Gastrocnemius medialis (tissue), 4 donors: ENCODE measurements around the gene MYZAP. TPM values are rescaled to one million over a fixed set of nuclear protein-coding genes. Genes with fewer than 3 reads are reported as not detected.

Experiments
- ATAC-seq, 2 donors: fragments of 150-250 bp; one replicate each; pipeline ENCODE4 v1.9.1; 2016
- DNase-seq, 2 donors: peaks; one replicate each; pipeline ENCODE4 v3.0.0-alpha.2; 2019
- H3K27ac ChIP-seq, 4 donors: fragments of 200-600 bp; sonication (generic); 1 replicate in 1 of 4; 2 replicates in 3 of 4; pipeline ENCODE4 v1.5.1; 2016 to 2018; ENCODE audit warnings: mild to moderate bottlenecking in 2 of 4, moderate library complexity in 1 of 4
- H3K27me3 ChIP-seq, 3 donors: fragments of 200-600 bp; sonication (generic) in 2 of 3; 1 replicate in 1 of 3; 2 replicates in 2 of 3; pipeline versions ENCODE4 v1.5.1 to v1.6.0; 2016 to 2019; ENCODE audit warnings: mild to moderate bottlenecking in 1 of 3, moderate library complexity in 1 of 3
- H3K36me3 ChIP-seq, 2 donors: fragments of 200-600 bp; sonication (generic) in 1 of 2; one replicate each; pipeline ENCODE4 v1.5.1; 2017 to 2018
- H3K4me1 ChIP-seq, 2 donors: fragments of 200-600 bp; sonication (generic) in 1 of 2; one replicate each; pipeline ENCODE4 v1.5.1; 2016 to 2017; ENCODE audit warnings: mild to moderate bottlenecking in 2 of 2
- H3K4me3 ChIP-seq, 4 donors: fragments of 200-600 bp; sonication (generic) in 3 of 4; 1 replicate in 1 of 4; 2 replicates in 3 of 4; pipeline ENCODE4 v1.5.1; 2016 to 2019; ENCODE audit warnings: mild to moderate bottlenecking in 2 of 4
- H3K9me3 ChIP-seq, 3 donors: fragments of 200-600 bp; sonication (generic) in 2 of 3; 1 replicate in 1 of 3; 2 replicates in 2 of 3; pipeline ENCODE4 v1.5.1; 2016 to 2019
- POLR2A ChIP-seq, 2 donors: fragments of 450-650 bp; IDR thresholded peaks; one replicate each; pipeline ENCODE4 v1.6.1; 2017; ENCODE audit warnings: antibody characterized with exemption in 2 of 2, mild to moderate bottlenecking in 2 of 2, moderate library complexity in 2 of 2
- in situ Hi-C, 4 donors: fragments of 200-750 bp; cut with MboI; loops; one replicate each; pipeline versions ENCODE4 v1.15.0 to v1.8.0; 2017; ENCODE audit warnings: low sequenced_read_pairs in 4 of 4
- intact Hi-C: fragments of 100-400 bp; cut with DNase I; formaldehyde crosslinking; loops from one replicate; pipeline ENCODE4 v1.15.1; 2023; ENCODE audit warnings: low total_unique reads
- total RNA-seq, 4 donors: library from RNA; depleted of rRNA; stranded (reverse); fragments of >200 nt; gene quantifications; one replicate each; pipeline versions ENCODE4 v1.1.0 to v1.2.3, GENCODE V29; 2016
- TF ChIP-seq, protein P1 (sequence below), 5 experiments: fragments of 450-650 bp in 3 of 5; fragments of 200-600 bp in 2 of 5; sonication (generic) in 2 of 5; IDR thresholded peaks in 4 of 5; conservative IDR thresholded peaks in 1 of 5; 1 replicate in 4 of 5; 2 replicates in 1 of 5; pipeline ENCODE4 v1.5.1; 2016 to 2019; ENCODE audit warnings: antibody characterized with exemption in 5 of 5, mild to moderate bottlenecking in 3 of 5, moderate library complexity in 3 of 5

MYZAP gene
- total RNA-seq, 4 donors from 2014 or later = 1.3 to 9.4 (median 1.4) TPM

GRCh38 chr15:57572468-57572867, 19.2 kb upstream of the MYZAP start:
- no peak for TF ChIP-seq POLR2A (IDR thresholded peaks at IDR 0.05)
- TF ChIP-seq, protein P1, sequence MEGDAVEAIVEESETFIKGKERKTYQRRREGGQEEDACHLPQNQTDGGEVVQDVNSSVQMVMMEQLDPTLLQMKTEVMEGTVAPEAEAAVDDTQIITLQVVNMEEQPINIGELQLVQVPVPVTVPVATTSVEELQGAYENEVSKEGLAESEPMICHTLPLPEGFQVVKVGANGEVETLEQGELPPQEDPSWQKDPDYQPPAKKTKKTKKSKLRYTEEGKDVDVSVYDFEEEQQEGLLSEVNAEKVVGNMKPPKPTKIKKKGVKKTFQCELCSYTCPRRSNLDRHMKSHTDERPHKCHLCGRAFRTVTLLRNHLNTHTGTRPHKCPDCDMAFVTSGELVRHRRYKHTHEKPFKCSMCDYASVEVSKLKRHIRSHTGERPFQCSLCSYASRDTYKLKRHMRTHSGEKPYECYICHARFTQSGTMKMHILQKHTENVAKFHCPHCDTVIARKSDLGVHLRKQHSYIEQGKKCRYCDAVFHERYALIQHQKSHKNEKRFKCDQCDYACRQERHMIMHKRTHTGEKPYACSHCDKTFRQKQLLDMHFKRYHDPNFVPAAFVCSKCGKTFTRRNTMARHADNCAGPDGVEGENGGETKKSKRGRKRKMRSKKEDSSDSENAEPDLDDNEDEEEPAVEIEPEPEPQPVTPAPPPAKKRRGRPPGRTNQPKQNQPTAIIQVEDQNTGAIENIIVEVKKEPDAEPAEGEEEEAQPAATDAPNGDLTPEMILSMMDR (IDR thresholded peaks at IDR 0.05 in 4 of 5, conservative IDR thresholded peaks at IDR 0.05 in 1 of 5) = no peak
- in situ Hi-C loops = loop anchor here in 3 of 4 donors (25.0 kb wide), 3 partner anchors 90 to 490 kb away; partner anchors contain the start of gene ALDH1A2 (in 1 of the 3)
- no peak for ATAC-seq

DNA sequence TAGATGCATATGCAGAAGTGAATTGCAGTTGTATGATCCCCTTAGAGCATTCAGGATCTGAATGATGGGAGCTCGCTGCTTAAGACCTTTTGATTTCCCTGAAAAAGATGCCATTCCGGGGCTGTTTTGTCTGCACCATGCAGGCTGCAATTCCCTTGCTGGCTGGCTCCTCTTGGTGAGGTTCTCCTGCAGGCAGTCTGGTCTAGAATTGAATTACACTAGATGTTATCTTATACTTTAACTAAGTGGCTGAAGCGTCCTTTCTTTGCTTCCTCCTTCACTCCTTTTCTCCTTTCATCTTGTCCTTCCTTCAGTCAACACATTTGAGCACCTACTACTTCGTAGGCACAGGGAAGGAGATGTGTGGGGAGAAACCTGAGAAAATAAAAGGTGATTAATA, 18.6 kb upstream of the MYZAP start:
- H3K9me3 ChIP-seq = no peaks in the 10 kb centered on the region
- intact Hi-C loops = no loop called here
- H3K27ac ChIP-seq = no peak overlapping the region
- TF ChIP-seq POLR2A (IDR thresholded peaks at IDR 0.05) = no peak
- TF ChIP-seq, protein P1 (IDR thresholded peaks at IDR 0.05 in 4 of 5, conservative IDR thresholded peaks at IDR 0.05 in 1 of 5) = no peak
- DNase-seq (no peak), ATAC-seq (no peak)
- no peaks in the 10 kb centered on the region for H3K4me1 ChIP-seq
- no peaks in the 10 kb centered on the region for H3K36me3 ChIP-seq
- H3K4me3 ChIP-seq = no peak overlapping the region
- H3K27me3 ChIP-seq = no peaks in the 10 kb centered on the region
- in situ Hi-C loops = loop anchor here in 3 of 4 donors (25.0 kb wide), 3 partner anchors 89 to 489 kb away; partner anchors contain the start of gene ALDH1A2 (in 1 of the 3)

More at GRCh38 chr15:57572468-57572867, 19.2 kb upstream of the MYZAP start:
- DNase-seq = no peak
- H3K27ac ChIP-seq = no peak overlapping the region
- no peaks in the 10 kb centered on the region for H3K27me3 ChIP-seq
- intact Hi-C loops = no loop called here
- no peak overlapping the region for H3K4me3 ChIP-seq
- H3K9me3 ChIP-seq = no peaks in the 10 kb centered on the region
- H3K4me1 ChIP-seq = no peaks in the 10 kb centered on the region
- no peaks in the 10 kb centered on the region for H3K36me3 ChIP-seq

GRCh38 chr15:57575363-57575762, 16.3 kb upstream of the MYZAP start:
- intact Hi-C loops = no loop called here

GRCh38 chr15:57578288-57578900, 13.3 kb upstream of the MYZAP start:
- no peak for TF ChIP-seq POLR2A (IDR thresholded peaks at IDR 0.05)
- TF ChIP-seq, protein P1 (IDR thresholded peaks at IDR 0.05 in 4 of 5, conservative IDR thresholded peaks at IDR 0.05 in 1 of 5) = no peak
- Histone ChIP-seq H3K4me1 (no peaks in the 10 kb centered on the region), H3K9me3 (no peaks in the 10 kb centered on the region), H3K27ac (no peak overlapping the region), H3K4me3 (no peak overlapping the region), H3K36me3 (no peaks in the 10 kb centered on the region), H3K27me3 (no peaks in the 10 kb centered on the region)
- DNase-seq (no peak), ATAC-seq (no peak)
- in situ Hi-C loops (no loop called here), intact Hi-C loops (no loop called here)

More at GRCh38 chr15:57575363-57575762, 16.3 kb upstream of the MYZAP start:
- H3K4me1 ChIP-seq = no peaks in the 10 kb centered on the region
- no peak overlapping the region for H3K4me3 ChIP-seq
- H3K27ac ChIP-seq = no peak overlapping the region
- no peaks in the 10 kb centered on the region for H3K9me3 ChIP-seq
- in situ Hi-C loops = no loop called here
- DNase-seq (no peak), ATAC-seq (no peak)
- no peaks in the 10 kb centered on the region for H3K27me3 ChIP-seq
- no peak for TF ChIP-seq POLR2A (IDR thresholded peaks at IDR 0.05)
- TF ChIP-seq, protein P1 (IDR thresholded peaks at IDR 0.05 in 4 of 5, conservative IDR thresholded peaks at IDR 0.05 in 1 of 5) = no peak
- no peaks in the 10 kb centered on the region for H3K36me3 ChIP-seq
